Measurements from ENCODE around the gene TRIM44. TPM values are rescaled to one million over a fixed set of nuclear protein-coding genes. Genes with fewer than 3 reads are reported as not detected.

Gene TRIM44
- total and polyA plus RNA-seq, 2 donors (not counting 3 experiments of a cell fraction or from before 2014, with no cell fraction given): 31.7 to 72.0 TPM

- BruUV-seq (replicated peaks): no TSS peak
- Histone ChIP-seq H3K79me2 (ENCODE audit: control insufficient read depth, insufficient read depth, low read length) (no peaks in the 10 kb centered on the region), H3K4me1 (ENCODE audit: control insufficient read depth, extremely low read depth, insufficient read depth, low read length) (peaks cover 11% of the 10 kb centered on the region), H3K9me3 (replicated peaks; ENCODE audit: control insufficient read depth, insufficient read depth, low read length) (no peaks in the 10 kb centered on the region), H3K9me1 (replicated peaks; ENCODE audit: control insufficient read depth, extremely low read depth, insufficient read depth, low read length) (no peaks in the 10 kb centered on the region), H3K27me3 (ENCODE audit: control insufficient read depth in 2 of 2, insufficient read depth in 2 of 2, low read length in 2 of 2) (no peaks in the 10 kb centered on the region), H4K20me1 (replicated peaks; ENCODE audit: control insufficient read depth, extremely low read depth, insufficient read depth, low read length) (no peaks in the 10 kb centered on the region), H2AFZ (ENCODE audit: low read depth, low read length) (no peak overlapping the region), H3K27ac (ENCODE audit: insufficient read depth, low read depth, low read length) (no peak overlapping the region), H3K4me2 (ENCODE audit: insufficient read depth, low read length) (no peak overlapping the region), H3K9ac (replicated peaks; ENCODE audit: extremely low read depth, insufficient read depth, low read length) (no peak overlapping the region), H3K36me3 (ENCODE audit: control insufficient read depth in 2 of 2, extremely low read depth in 1 of 2, insufficient read depth in 2 of 2, low read length in 2 of 2) (no peaks in the 10 kb centered on the region), H3K4me3 (replicated peaks in 1 of 3; ENCODE audit: insufficient read depth in 1 of 3, low read depth in 1 of 3, low read length in 3 of 3) (no peak overlapping the region)
- DNase-seq (ENCODE audit: low read depth, low spot score) (no peak), FAIRE-seq (no peak)
- POLR2A ChIA-PET: no interaction called here
- no peak for TF ChIP-seq GATA2 (IDR thresholded peaks at IDR 0.05; ENCODE audit: insufficient read depth, insufficient read length, low read depth, low read length)
- TF ChIP-seq, protein P1, sequence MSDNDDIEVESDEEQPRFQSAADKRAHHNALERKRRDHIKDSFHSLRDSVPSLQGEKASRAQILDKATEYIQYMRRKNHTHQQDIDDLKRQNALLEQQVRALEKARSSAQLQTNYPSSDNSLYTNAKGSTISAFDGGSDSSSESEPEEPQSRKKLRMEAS (IDR thresholded peaks at IDR 0.05; ENCODE audit: insufficient read depth, insufficient read length): no peak
- no peak for TF ChIP-seq POLR2A (IDR thresholded peaks at IDR 0.05; ENCODE audit: low read depth, low read length)
- TF ChIP-seq POLR2AphosphoS5 (IDR thresholded peaks at IDR 0.05; ENCODE audit: insufficient read depth, low read depth, low read length): no peak
- TF ChIP-seq FOS (IDR thresholded peaks at IDR 0.05; ENCODE audit: borderline replicate concordance, insufficient read depth, low read length): no peak
- TF ChIP-seq CTCF (IDR thresholded peaks at IDR 0.05; ENCODE audit: extremely low read depth in 1 of 2, insufficient read depth in 1 of 2, low read depth in 1 of 2, low read length in 2 of 2): no peak
- no peak for TF ChIP-seq EZH2 (IDR thresholded peaks at IDR 0.05; ENCODE audit: borderline replicate concordance, low read depth, low read length, severe bottlenecking)
- no peak for TF ChIP-seq JUN (IDR thresholded peaks at IDR 0.05; ENCODE audit: borderline replicate concordance, insufficient read depth, insufficient read length, low read depth)
- no peak for TF ChIP-seq MYC (IDR thresholded peaks at IDR 0.05; ENCODE audit: low read depth, low read length)
- dilution Hi-C loops (cut with MboI; ENCODE audit: extremely low pct_ligation_motif_present, low sequenced_read_pairs) (no loop called here), intact Hi-C loops (cut with micrococcal nuclease) (no loop called here)
- CTCF ChIA-PET: interaction anchor here (1.1 kb wide), 1 partner anchor 35 kb away, joined by 3 read pairs; no protein-coding TSS in a partner anchor
Observed at GRCh38 chr11:35856756-35857155, 194.2 kb downstream of the TRIM44 start.
